ENCODE results near the gene GTF2A1L. TPM values are rescaled to one million over a fixed set of nuclear protein-coding genes. Genes with fewer than 3 reads are reported as not detected.
"Not testable (repeated sequence)": the region's sequence is repeated elsewhere in the genome, so short reads cannot be mapped to it uniquely, and the experiment has no call there.

GTF2A1L gene, protein sequence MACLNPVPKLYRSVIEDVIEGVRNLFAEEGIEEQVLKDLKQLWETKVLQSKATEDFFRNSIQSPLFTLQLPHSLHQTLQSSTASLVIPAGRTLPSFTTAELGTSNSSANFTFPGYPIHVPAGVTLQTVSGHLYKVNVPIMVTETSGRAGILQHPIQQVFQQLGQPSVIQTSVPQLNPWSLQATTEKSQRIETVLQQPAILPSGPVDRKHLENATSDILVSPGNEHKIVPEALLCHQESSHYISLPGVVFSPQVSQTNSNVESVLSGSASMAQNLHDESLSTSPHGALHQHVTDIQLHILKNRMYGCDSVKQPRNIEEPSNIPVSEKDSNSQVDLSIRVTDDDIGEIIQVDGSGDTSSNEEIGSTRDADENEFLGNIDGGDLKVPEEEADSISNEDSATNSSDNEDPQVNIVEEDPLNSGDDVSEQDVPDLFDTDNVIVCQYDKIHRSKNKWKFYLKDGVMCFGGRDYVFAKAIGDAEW
- 0.75 TPM for total RNA-seq
- long read RNA-seq = 0 reads

DNA sequence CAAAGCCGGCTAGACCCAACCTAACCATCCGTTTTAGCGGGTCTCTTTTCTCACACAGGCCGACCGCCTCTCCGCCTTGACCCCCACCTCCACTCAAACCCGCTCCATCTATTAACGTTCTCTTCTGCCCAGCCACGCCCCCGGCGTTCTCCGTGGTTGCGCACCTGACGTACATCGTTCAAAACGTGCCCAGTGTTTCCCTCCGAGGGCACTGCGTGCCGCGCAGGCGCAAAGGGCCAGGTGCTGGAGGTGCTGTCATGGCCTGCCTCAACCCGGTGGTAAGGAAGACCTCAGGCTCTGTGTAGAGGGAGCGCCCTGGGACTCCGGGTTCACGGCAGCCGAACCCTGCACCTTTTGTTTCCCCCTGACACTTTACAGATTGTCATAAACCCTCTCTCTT lies at the start of gene GTF2A1L:
Gene GTF2A1L, plus strand, starts transcription at position 239 of the 400 bp plus-strand sequence. Its CDS starts 19 bp downstream, at position 258.
- intact Hi-C loops (cut with DNase I) = no loop called here
- DNase-seq (ENCODE audit: low spot score) = no peak

DNA sequence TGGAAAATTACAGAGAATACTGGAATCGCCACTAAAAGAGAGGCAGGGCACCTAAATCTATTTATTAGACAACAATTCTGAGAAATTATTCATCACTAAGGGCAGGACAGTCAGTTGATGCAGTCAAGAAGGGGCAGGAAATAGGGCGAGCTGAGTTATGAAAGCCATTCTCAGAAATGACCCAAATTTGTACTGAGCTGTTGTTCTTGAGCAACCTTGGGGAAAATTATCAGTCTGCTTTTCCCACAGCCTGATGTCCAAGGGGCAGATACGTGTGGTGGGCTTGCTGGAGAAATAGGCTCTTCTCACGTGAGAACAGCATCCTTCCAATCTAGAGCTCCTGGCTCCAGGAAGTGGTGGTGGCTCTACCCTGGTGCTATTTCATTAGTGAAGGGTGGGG lies 49.1 kb upstream of the GTF2A1L start:
- no peak for DNase-seq (ENCODE audit: low spot score)
- intact Hi-C loops (cut with DNase I) = no loop called here

DNA sequence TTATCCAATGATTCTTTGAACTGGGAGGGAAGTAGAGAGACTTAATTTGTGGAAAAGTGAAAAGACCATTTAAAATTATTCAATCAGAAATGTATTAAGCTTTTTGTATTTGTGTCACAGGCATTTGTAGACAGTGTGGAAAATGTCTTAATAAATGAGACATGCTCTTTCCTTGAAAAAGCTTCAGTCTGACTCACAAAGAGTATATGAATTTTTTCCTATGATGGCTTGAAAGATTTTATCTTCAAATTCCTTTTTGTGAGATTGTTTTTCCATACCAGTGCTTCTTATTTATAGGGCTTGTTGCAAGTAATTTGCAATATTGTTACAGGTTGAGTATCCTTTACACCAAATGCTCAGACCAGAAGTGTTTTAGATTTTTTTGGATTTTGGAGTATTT lies 48.2 kb upstream of the GTF2A1L start:
- intact Hi-C loops (cut with DNase I) = no loop called here
- no peak for DNase-seq (ENCODE audit: low spot score)

DNA sequence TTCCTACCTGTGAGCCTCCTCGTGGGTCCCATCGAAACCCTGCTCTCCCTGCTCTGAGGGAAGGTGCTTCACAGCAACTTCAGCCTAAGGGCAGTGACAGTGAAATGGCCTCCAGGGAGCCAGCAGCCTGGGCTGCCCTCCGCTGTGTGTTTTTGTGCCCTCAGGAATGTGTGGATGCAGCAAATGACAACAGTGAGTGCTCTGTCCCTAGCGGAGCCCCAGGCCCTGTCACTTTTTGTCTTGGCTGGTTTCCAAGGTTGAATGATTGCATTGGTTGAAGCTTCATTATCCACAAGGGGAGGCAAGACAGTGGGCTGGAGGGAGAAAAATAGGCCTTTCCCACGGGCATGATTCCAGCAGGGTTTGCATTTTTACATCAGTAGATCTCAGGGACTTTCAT lies 44.8 kb upstream of the GTF2A1L start:
- intact Hi-C loops (cut with DNase I) = no loop called here
- DNase-seq (ENCODE audit: low spot score) = no peak

DNA sequence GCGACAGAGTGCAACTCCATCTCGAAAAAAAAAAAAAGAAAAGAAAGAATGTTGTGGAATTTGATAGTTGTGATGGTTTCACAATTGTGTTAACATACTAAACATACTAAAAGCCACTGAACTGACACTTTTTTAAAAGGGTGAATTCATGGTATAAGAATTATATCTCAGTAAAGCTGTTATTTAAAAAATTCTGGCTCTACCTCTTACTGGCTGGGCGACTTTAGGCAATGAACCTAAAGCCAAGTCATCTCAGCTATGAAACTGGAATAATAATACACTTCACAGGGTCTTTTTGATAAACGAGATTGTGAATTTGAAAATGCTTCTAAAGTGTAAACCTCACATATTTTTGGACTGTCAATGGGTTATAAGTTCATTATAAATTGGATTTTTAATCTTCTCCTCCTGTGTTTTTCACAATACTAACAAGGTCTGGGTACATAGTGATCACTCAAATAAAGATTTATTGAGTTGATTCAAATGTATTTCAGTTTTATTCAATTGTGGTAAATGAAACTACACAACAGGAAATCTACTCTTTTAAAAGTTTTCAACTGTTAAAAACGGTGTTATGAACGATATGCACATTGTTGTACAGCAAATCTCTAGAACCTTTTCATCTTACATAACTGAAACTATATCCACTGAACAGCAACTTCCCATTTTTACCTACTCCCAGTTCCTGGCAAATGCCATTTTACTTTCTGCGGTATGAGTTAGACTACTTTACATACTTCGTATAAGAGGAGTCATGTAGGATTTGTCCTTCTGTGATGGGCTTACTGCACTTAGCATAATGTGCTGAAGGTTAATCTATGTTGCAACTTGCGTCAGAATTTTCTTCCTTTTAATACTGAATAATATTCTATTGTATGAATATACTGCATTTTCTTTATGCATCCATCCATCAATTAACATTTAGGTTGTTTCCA lies 43.0 kb upstream of the GTF2A1L start:
- intact Hi-C loops (cut with DNase I) = no loop called here

DNA sequence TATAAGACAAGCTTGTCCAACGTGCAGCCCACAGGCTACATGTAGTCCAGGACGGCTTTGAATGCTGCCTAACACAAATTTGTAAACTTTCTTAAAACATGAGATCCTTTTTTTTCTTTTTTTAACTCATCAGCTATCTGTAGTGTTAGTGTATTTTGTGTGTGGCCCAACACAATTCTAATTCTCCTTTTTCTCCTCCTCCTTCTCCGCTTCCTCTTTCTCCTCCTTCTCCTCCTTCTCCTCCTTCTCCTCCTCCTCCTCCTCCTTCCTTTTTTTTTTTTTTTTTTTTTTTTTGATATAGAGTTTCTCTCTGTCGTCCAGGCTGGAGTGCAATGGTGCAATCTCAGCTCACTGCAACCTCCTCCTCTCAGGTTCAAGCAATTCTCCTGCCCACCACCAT lies 39.3 kb upstream of the GTF2A1L start:
- intact Hi-C loops (cut with DNase I) = no loop called here
- no peak for DNase-seq (ENCODE audit: low spot score)

More for the DNA sequence above, 43.0 kb upstream of the GTF2A1L start:
- no peak for DNase-seq (ENCODE audit: low spot score)

DNA sequence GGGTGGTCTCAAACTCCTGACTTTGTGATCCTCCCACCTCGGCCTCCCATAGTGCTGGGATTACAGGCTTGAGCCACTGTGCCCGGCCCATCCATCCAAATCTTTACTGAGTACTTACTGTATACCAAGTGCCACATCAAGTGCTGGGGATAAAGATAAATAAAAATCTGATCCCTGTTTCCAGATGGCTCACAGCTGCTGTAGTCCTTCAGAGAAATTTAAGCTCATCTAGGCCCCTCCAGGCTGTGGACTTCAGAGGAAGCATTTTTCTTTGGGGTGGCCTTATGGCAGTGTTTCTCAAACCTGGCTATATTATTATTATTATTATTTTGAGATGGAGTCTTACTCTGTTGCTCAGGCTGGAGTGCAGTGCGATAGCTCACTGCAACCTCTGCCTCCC lies 33.7 kb upstream of the GTF2A1L start:
- DNase-seq (ENCODE audit: low spot score) = no peak
- intact Hi-C loops (cut with DNase I) = loop anchor here (10.0 kb wide), 1 partner anchor 109 kb away; no protein-coding TSS in a partner anchor

DNA sequence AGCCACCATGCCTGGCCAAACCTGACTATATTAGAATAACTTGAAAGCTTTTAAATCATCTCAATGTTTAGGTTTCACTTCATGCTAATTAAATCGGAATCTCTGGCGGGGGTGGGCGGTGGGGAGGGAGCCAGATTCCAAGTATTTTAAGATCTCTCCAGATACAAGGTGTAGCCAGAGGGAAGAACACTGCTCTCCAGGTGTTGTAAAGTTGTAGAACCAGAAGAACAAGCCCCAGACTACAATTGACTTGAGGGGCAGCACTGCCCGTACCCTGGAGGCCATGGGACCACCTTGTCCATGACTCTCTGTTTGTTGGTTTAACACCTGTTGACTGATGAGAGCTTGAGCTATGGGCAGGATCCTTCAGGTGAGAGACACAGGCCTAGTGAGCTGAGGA lies 33.1 kb upstream of the GTF2A1L start:
- no peak for DNase-seq (ENCODE audit: low spot score)
- intact Hi-C loops (cut with DNase I) = loop anchor here (10.0 kb wide), 1 partner anchor 110 kb away; no protein-coding TSS in a partner anchor

DNA sequence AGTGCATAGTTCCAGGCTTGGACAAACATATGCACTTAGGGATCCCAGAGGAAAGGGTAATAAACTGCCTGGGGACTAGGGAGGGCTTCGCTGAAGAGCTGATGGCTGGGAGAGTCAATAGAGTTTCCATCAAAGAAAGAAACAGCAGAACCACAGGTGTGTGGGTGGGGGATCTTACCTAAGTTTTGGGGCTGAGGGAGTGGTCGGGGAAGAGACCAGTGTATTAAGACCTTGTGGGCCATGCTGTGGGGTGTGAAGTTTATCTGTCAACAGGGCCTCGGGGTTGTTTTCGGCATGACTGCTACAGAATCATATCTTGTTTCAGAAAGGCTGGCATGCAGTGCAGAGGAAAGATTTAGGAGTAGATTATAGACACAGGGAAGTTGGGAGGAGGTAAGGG lies 31.2 kb upstream of the GTF2A1L start:
- intact Hi-C loops (cut with DNase I) = loop anchor here (10.0 kb wide), 1 partner anchor 112 kb away; no protein-coding TSS in a partner anchor
- DNase-seq (ENCODE audit: low spot score) = no peak

DNA sequence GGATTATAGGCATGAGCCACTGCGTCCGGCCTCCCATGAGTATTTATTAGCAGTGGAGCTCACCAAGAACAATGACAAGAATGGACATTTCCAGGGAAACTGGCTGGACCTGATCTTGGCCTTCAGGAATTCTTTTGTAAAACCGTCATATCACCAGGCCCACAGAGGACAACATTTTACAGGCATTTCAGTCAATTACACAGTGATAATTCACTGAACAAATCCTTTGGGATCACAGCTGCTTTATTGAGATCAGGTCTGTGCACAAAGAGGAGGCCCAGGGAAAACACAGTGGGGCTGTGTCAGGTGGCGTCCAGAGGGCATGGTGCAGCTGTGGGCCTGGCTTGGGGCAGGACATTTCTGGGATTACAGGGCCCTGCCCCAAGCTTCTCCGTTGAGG lies 30.1 kb upstream of the GTF2A1L start:
- no peak for DNase-seq (ENCODE audit: low spot score)
- intact Hi-C loops (cut with DNase I) = loop anchor here (10.0 kb wide), 1 partner anchor 113 kb away; no protein-coding TSS in a partner anchor

DNA sequence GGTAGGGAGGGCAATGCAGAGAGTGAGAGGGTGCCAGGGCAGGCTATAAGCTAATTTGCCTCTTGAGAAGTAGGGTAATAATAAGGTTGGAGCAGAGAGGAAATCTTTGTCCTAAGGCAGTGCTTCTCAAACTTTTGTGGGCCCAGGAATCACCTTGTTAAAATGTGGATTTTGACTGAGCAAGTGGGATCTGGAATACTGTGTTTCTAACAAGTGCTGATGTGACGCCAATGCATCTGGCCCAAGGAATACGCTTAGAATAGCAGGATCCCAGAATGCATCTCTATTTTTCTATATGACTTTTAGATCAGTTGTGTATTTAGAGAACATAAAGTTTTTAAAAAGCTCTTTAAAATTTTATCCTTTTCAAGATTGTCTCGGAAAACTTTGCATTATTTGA lies 29.7 kb upstream of the GTF2A1L start:
- no peak for DNase-seq (ENCODE audit: low spot score)
- intact Hi-C loops (cut with DNase I) = loop anchor here (10.0 kb wide), 1 partner anchor 113 kb away; no protein-coding TSS in a partner anchor

DNA sequence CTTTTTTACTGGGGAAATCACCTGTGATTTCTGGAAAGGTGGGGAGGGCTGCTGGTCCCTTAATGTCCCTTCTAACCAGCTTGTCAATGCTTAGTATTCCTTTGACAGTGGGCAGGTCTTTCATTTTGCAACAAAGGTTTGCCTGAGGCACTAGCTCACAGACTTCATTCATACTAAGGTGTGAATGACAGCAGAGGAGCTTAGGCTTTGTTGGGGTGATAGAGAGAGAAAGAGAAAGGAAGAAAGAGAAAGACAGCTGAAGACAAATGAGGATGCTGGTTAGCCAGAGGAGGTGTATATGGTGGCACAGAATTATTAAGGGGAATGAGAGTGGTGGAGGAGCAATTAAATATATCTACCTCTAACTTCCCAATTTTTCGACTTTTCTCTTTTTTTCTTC lies 28.9 kb upstream of the GTF2A1L start:
- no peak for DNase-seq (ENCODE audit: low spot score)
- intact Hi-C loops (cut with DNase I) = loop anchor here (10.0 kb wide), 1 partner anchor 114 kb away; no protein-coding TSS in a partner anchor

DNA sequence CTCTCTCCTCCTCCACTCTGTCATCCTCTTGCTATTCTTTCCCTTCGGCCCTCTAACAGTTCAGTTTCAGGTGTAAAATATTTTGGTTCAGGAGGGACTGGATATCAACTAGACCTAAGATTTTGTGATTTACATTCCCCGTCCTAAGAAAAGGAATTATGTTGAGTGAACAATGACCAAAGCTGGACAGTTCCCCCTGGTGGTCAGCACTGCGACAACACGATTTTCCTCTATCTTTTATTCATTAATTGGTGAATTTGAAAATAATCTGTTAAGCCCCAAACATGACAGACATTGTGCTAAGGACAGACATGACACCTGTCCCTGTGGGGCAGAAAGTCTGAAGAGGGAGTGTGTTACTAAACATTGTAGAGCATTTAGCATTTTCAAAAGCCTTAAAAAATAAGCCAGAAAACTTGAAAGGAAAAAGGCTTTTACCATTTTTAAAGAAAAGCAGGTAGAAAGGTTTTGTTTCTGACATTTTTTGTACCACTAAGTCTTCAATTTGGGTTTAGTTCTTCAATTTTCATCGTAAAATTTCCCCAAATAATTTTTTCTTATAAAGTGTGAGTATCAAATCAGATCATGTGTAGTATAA lies 28.4 kb upstream of the GTF2A1L start:
- no peak for DNase-seq (ENCODE audit: low spot score)
- intact Hi-C loops (cut with DNase I) = loop anchor here (10.0 kb wide), 1 partner anchor 114 kb away; no protein-coding TSS in a partner anchor

DNA sequence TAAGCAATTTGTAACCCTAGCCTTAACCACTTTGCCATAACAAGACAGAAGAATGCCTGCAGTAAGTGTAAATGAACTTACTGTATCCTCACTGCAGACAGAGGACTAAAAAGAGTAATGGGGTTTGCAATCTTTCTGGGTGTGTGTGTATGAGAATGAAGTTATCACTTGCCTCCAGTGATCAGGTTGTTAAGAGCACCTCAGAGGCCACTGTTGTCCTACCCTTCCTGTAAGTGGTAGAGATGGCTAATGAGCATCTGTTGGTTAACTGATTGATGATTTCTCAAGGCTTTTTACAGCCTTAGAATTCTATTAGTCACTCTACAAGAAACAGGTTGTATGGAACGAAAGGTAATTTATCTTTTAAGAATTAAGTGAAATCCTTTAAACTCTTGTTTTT lies 27.6 kb upstream of the GTF2A1L start:
- intact Hi-C loops (cut with DNase I) = no loop called here
- DNase-seq (ENCODE audit: low spot score) = no peak

DNA sequence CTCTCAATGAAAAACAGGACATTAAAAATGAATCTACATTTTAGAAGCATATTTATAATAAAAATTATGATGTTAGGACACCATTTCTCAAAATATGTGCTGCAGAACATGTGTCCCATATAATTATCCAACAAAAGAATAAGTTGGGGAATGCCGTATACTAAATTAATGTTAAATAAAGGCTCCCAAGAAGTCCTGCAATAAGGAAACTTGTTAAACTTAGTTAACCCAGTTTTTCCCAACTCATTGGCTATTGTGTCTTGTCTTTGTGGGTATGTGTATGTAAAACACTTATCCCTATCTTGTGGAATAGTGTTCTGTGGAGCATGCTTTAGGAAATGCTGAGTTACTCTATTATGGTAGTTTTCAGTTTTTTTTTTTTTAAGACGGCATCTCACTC lies 25.6 kb upstream of the GTF2A1L start:
- DNase-seq (ENCODE audit: low spot score) = no peak
- intact Hi-C loops (cut with DNase I) = no loop called here

DNA sequence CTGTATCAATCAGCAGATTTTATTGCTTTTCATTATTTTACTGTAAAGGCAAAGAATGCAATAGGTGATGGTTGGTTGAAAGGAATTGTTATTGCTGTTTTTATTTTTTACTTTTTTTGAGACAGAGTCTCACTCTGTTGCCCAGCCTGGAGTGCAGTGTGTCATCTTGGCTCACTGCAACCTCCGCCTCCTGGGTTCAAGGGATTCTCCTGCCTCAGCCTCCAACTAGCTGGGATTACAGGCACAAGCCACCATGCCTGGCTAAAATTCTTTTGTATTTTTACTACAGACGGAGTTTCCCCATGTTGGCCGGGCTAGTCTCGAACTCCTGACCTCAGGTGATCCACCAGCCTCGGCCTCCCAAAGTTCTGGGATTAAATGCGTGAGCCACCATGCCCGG lies 20.9 kb upstream of the GTF2A1L start:
- DNase-seq (ENCODE audit: low spot score); intact Hi-C loops (cut with DNase I): not testable (repeated sequence)

DNA sequence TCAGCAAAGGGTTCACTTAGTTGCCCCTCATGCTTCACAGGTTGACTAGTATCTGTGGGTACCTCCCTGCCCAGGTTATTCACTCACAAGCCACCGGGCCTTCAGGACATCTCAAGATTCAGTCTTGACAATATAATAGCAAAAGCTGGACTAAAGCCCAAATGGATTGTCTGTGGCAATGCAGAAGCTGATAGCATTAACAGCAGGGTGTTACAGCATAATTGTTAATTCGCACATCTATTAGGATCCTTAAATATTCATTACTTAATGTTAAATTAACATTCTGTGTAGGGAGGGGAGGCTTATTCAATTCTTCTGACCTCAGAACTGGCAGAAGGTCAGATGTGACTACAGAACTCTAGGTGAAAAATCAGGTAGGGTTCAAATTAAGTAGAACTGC lies 20.2 kb upstream of the GTF2A1L start:
- intact Hi-C loops (cut with DNase I) = no loop called here
- no peak for DNase-seq (ENCODE audit: low spot score)

DNA sequence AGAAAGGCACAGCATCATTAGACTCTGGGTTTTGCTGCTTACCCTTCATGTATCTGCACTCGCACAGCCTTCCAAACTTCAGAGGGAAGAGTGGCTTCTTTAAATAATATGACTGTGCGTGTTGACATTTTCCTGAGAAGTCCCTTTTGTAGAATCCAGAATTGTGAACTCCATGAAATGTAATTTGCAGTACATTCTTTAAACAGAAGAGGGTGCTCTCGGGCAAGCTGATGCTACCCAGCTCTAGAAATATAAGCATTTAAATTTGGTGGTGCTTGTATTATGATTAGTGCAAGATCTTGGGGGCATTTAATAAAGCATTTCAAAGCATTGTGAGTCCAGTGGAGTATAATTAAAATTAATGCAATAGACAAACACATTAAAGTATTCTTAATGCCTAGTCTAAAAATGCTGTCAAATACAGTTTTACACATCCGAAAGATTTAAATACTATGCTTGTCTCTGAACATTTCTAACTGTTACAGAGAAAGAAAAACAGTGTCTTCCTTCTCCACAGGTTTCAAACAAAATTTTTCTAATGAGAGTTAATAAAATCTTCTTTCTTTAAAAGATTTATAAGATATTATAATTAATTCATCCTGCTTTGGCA lies 17.3 kb upstream of the GTF2A1L start:
- intact Hi-C loops (cut with DNase I) = loop anchor here (5.0 to 10.0 kb wide), 2 partner anchors 127 to 1804 kb away; no protein-coding TSS in a partner anchor
- no peak for DNase-seq (ENCODE audit: low spot score)

DNA sequence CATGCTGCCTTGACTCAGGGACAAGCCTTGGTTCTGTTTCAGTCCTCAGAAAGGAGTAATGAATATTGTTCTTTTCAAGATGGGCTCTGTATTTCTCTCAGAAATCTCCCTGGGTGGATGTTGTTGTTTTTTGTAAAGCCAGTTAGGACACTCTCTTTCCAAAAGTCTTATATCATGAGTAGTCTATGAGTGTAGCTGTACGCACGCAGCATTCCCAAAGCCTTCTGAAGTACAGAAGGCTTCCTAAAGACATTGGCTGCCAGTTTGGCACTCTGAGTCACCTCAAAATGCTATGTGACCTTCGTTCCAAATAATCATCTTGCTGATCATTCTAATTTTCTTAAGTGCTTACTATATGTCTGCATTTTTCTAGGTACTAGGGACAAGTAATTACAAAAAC lies 16.7 kb upstream of the GTF2A1L start:
- intact Hi-C loops (cut with DNase I) = loop anchor here (5.0 to 10.0 kb wide), 2 partner anchors 126 to 1804 kb away; no protein-coding TSS in a partner anchor
- DNase-seq (ENCODE audit: low spot score) = no peak
